Endothelial cell of umbilical vein (primary cell): ENCODE results near the gene PIN1. TPM values are rescaled to one million over a fixed set of nuclear protein-coding genes. Genes with fewer than 3 reads are reported as not detected.

ENCODE experiments used
- BruUV-seq: library from RNA; stranded (reverse); fragments of 400-500 nt; replicated peaks from 2 replicates; lab custom pipeline; 2021; lab: Mats Ljungman, UMichigan
- CTCF ChIA-PET: fragments of 300-600, 350-600 bp; sonication (Branson Sonifier 250); formaldehyde crosslinking; loops from one replicate; lab custom pipeline; 2021; ENCODE audit warnings: antibody characterized with exemption, inconsistent platforms; lab: Charles Lee
- POLR2A ChIA-PET: fragments of 300-600, 350-600 bp; sonication (Branson Sonifier 250); formaldehyde crosslinking; loops from one replicate; lab custom pipeline; 2021; ENCODE audit warnings: antibody characterized with exemption, inconsistent platforms; lab: Charles Lee
- DNase-seq: peaks from one replicate; pipeline ENCODE4 v3.0.0-alpha.2; 2011; ENCODE audit warnings: low read depth, low spot score
- FAIRE-seq: peaks from 2 replicates; lab custom pipeline; 2011; peaks lifted over from hg19 to GRCh38; lab: Jason Lieb, UNC
- H2AFZ ChIP-seq: 2 replicates; pipeline ENCODE4 v1.6.0; 2012; ENCODE audit warnings: low read depth, low read length, control low read depth, inconsistent platforms
- H3K27ac ChIP-seq: 2 replicates; pipeline ENCODE4 v1.5.1; 2011; ENCODE audit warnings: low read depth, mild to moderate bottlenecking, control low read depth, low read length, moderate library complexity; ENCODE audit not compliant: insufficient read depth
- H3K27me3 ChIP-seq, 2 experiments: 2 replicates each; pipeline versions ENCODE4 v1.6.0 to v1.6.1; 2011; ENCODE audit warnings: low read length in 2 of 2, mixed read lengths in 1 of 2; ENCODE audit not compliant: control insufficient read depth in 2 of 2, insufficient read depth in 2 of 2
- H3K36me3 ChIP-seq, 2 experiments: 2 replicates in 1 of 2; 3 replicates in 1 of 2; pipeline ENCODE4 v1.5.1; 2011; ENCODE audit warnings: low read length in 2 of 2, mild to moderate bottlenecking in 1 of 2, moderate library complexity in 1 of 2; ENCODE audit not compliant: control insufficient read depth in 2 of 2, insufficient read depth in 2 of 2; ENCODE audit errors: extremely low read depth in 1 of 2
- H3K4me1 ChIP-seq: 3 replicates; pipeline ENCODE4 v1.5.1; 2011; ENCODE audit warnings: mild to moderate bottlenecking, low read length; ENCODE audit not compliant: control insufficient read depth, insufficient read depth; ENCODE audit errors: extremely low read depth
- H3K4me2 ChIP-seq: 2 replicates; pipeline ENCODE4 v1.6.1; 2011; ENCODE audit warnings: low read length, control low read depth, mixed read lengths; ENCODE audit not compliant: insufficient read depth
- H3K4me3 ChIP-seq, 3 experiments: fragments of 200-600 bp in 1 of 3; sonication (generic), shearing (Covaris generic) in 1 of 3; replicated peaks in 1 of 3; 2 replicates each; pipeline ENCODE4 v1.5.1; 2011 to 2016; ENCODE audit warnings: control low read depth in 3 of 3, low read length in 3 of 3, mild to moderate bottlenecking in 2 of 3, inconsistent platforms in 1 of 3, low read depth in 1 of 3, moderate library complexity in 1 of 3; ENCODE audit not compliant: insufficient read depth in 1 of 3
- H3K79me2 ChIP-seq: 2 replicates; pipeline ENCODE4 v1.6.0; 2012; ENCODE audit warnings: low read length, inconsistent platforms; ENCODE audit not compliant: control insufficient read depth, insufficient read depth
- H3K9ac ChIP-seq: replicated peaks from 2 replicates; pipeline ENCODE3; 2011; ENCODE audit warnings: low read length, control low read depth; ENCODE audit not compliant: insufficient read depth; ENCODE audit errors: extremely low read depth
- H3K9me1 ChIP-seq: replicated peaks from 3 replicates; pipeline ENCODE4 v1.6.0; 2011; ENCODE audit warnings: mild to moderate bottlenecking, low read length; ENCODE audit not compliant: control insufficient read depth, insufficient read depth; ENCODE audit errors: extremely low read depth
- H3K9me3 ChIP-seq: replicated peaks from 2 replicates; pipeline ENCODE4 v1.5.1; 2012; ENCODE audit warnings: low read length, inconsistent platforms; ENCODE audit not compliant: control insufficient read depth, insufficient read depth
- H4K20me1 ChIP-seq: replicated peaks from 2 replicates; pipeline ENCODE3; 2011; ENCODE audit warnings: mild to moderate bottlenecking, low read length; ENCODE audit not compliant: control insufficient read depth, insufficient read depth; ENCODE audit errors: extremely low read depth
- EZH2 ChIP-seq: IDR thresholded peaks from 2 replicates; pipeline ENCODE4 v1.6.1; 2012; ENCODE audit warnings: borderline replicate concordance, low read depth, mild to moderate bottlenecking, moderate library complexity, low read length, inconsistent platforms; ENCODE audit not compliant: severe bottlenecking
- FOS ChIP-seq: IDR thresholded peaks from 2 replicates; pipeline ENCODE4 v1.6.1; 2011; ENCODE audit warnings: mild to moderate bottlenecking, low read length, moderate library complexity, borderline replicate concordance; ENCODE audit not compliant: insufficient read depth
- MYC ChIP-seq: IDR thresholded peaks from one replicate; pipeline ENCODE4 v1.6.1; 2011; ENCODE audit warnings: mild to moderate bottlenecking, low read depth, low read length
- POLR2A ChIP-seq: IDR thresholded peaks from 2 replicates; pipeline ENCODE4 v1.6.1; 2012; ENCODE audit warnings: low read depth, mild to moderate bottlenecking, control low read depth, low read length
- dilution Hi-C: fragments of 300-500 bp; cut with MboI; formaldehyde crosslinking; loops from one replicate; pipeline ENCODE4 v1.15.0; 2019; ENCODE audit warnings: low sequenced_read_pairs; ENCODE audit not compliant: extremely low pct_ligation_motif_present
- intact Hi-C: fragments of 100-400 bp; cut with micrococcal nuclease; formaldehyde crosslinking; loops from one replicate; pipeline ENCODE4 v1.10.0; 2022
- polyA plus RNA-seq, 4 experiments: library from polyadenylated mRNA; depleted of rRNA in 3 of 4; stranded (reverse) in 3 of 4; unstranded in 1 of 4; fragments of >200 nt; gene quantifications; 2 replicates each; pipeline versions ENCODE4 v1.2.1 to v1.2.3, GENCODE V29; 2011 to 2012; ENCODE audit warnings: missing spikeins in 1 of 4
- total RNA-seq: library from RNA; stranded (reverse); gene quantifications from 2 replicates; pipeline ENCODE4 v1.2.3, GENCODE V29; 2021
- TF ChIP-seq, protein P1 (sequence below): IDR thresholded peaks from 2 replicates; pipeline ENCODE4 v1.6.1; 2011; ENCODE audit not compliant: insufficient read depth, insufficient read length

The PIN1 gene
- total and polyA plus RNA-seq, 2 donors (not counting 3 experiments of a cell fraction or from before 2014, with no cell fraction given) = 97.4 to 115 TPM

- FAIRE-seq (no peak), DNase-seq (no peak)
- Histone ChIP-seq H3K79me2 (no peaks in the 10 kb centered on the region), H3K4me2 (no peak overlapping the region), H3K4me1 (peaks cover 5% of the 10 kb centered on the region), H2AFZ (no peak overlapping the region), H3K36me3 (no peaks in the 10 kb centered on the region), H3K9me1 (no peaks in the 10 kb centered on the region), H3K9ac (no peak overlapping the region), H3K4me3 (no peak overlapping the region), H4K20me1 (no peaks in the 10 kb centered on the region), H3K27ac (no peak overlapping the region), H3K27me3 (no peaks in the 10 kb centered on the region), H3K9me3 (no peaks in the 10 kb centered on the region)
- TF ChIP-seq FOS (no peak), POLR2A (no peak), MYC (no peak)
- CTCF ChIA-PET = interaction anchor here (0.6 kb wide), 1 partner anchor 1269 kb away, joined by 3 read pairs; no protein-coding TSS in a partner anchor
- BruUV-seq = no TSS peak
- POLR2A ChIA-PET = no interaction called here
- dilution Hi-C loops = no loop called here
- intact Hi-C loops = no loop called here
Measured at GRCh38 chr19:9883231-9883758, 48.2 kb downstream of the PIN1 start.

DNA sequence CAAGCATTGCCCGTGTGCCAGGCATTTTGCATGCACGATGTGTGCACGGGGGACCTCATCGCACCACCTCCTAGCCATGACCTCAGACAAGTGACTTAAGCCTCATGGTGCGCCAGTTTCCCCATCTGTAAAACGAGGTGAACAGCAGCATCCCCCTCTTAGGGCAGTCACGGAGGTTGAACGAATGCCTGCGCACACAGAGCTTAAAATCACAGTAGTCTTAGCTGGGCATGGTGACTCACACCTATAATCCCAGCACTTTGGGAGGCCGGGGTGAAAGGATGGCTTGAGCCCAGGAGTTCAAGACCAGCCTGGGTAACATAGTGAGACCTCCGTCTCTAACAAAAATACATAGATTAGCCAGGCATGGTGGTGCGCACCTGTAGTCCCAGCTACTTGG, 48.6 kb downstream of the PIN1 start:
- FAIRE-seq = no peak
- no peak overlapping the region for H3K27ac ChIP-seq
- no TSS peak for BruUV-seq

More for the DNA sequence above, 48.6 kb downstream of the PIN1 start:
- Histone ChIP-seq H3K9ac (no peak overlapping the region), H4K20me1 (no peaks in the 10 kb centered on the region), H3K9me3 (no peaks in the 10 kb centered on the region), H3K4me2 (no peak overlapping the region), H2AFZ (no peak overlapping the region), H3K4me3 (no peak overlapping the region), H3K36me3 (no peaks in the 10 kb centered on the region), H3K4me1 (peaks cover under 1% of the 10 kb centered on the region), H3K27me3 (no peaks in the 10 kb centered on the region), H3K9me1 (no peaks in the 10 kb centered on the region), H3K79me2 (no peaks in the 10 kb centered on the region)
- intact Hi-C loops = no loop called here
- POLR2A ChIA-PET = no interaction called here
- DNase-seq = no peak
- no peak for TF ChIP-seq EZH2
- TF ChIP-seq, protein P1, sequence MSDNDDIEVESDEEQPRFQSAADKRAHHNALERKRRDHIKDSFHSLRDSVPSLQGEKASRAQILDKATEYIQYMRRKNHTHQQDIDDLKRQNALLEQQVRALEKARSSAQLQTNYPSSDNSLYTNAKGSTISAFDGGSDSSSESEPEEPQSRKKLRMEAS = no peak
- CTCF ChIA-PET = interaction anchor here (0.6 to 1.7 kb wide), 2 partner anchors 8 to 1270 kb away, joined by 3 to 6 read pairs; no protein-coding TSS in a partner anchor
- dilution Hi-C loops = no loop called here
